ENCODE measurements around the gene C14orf119.

C14orf119 gene

GRCh38 chr14:23069413-23069806 lies 25.9 kb upstream of the C14orf119 start:
- Histone ChIP-seq H3K9ac (ENCODE audit: low read depth, low read length) (no peak overlapping the region), H3K9me3 (ENCODE audit: control insufficient read depth, insufficient read depth, low read length) (no peaks in the 10 kb centered on the region), H3K36me3 (ENCODE audit: insufficient read depth, low read length) (peaks cover 42% of the 10 kb centered on the region), H3K4me1 (ENCODE audit: insufficient read depth, low read length) (peaks cover 12% of the 10 kb centered on the region; the same call in 1 of the 2 replicates)

GRCh38 chr14:23070262-23071129 lies 24.8 kb upstream of the C14orf119 start:
- Histone ChIP-seq H3K9me3 (ENCODE audit: control insufficient read depth, insufficient read depth, low read length) (no peaks in the 10 kb centered on the region), H3K4me1 (ENCODE audit: insufficient read depth, low read length) (peaks cover 12% of the 10 kb centered on the region; the same call in 1 of the 2 replicates), H3K36me3 (ENCODE audit: insufficient read depth, low read length) (peaks cover 38% of the 10 kb centered on the region), H3K9ac (ENCODE audit: low read depth, low read length) (peak overlapping the region; percentile 96)

GRCh38 chr14:23071244-23071920 lies 23.9 kb upstream of the C14orf119 start:
- Histone ChIP-seq H3K4me1 (ENCODE audit: insufficient read depth, low read length) (peaks cover 17% of the 10 kb centered on the region), H3K9ac (ENCODE audit: low read depth, low read length) (peak overlapping the region; percentile 96), H3K9me3 (ENCODE audit: control insufficient read depth, insufficient read depth, low read length) (no peaks in the 10 kb centered on the region), H3K36me3 (ENCODE audit: insufficient read depth, low read length) (peaks cover 41% of the 10 kb centered on the region)

- Histone ChIP-seq H3K9ac (ENCODE audit: low read depth, low read length) (peak overlapping the region; percentile 96; the same call in 1 of the 2 replicates), H3K36me3 (ENCODE audit: insufficient read depth, low read length) (peaks cover 40% of the 10 kb centered on the region), H3K9me3 (ENCODE audit: control insufficient read depth, insufficient read depth, low read length) (no peaks in the 10 kb centered on the region), H3K4me1 (ENCODE audit: insufficient read depth, low read length) (peaks cover 20% of the 10 kb centered on the region)
Measured at GRCh38 chr14:23071921-23072539, 23.3 kb upstream of the C14orf119 start.

GRCh38 chr14:23074906-23075305 lies 20.4 kb upstream of the C14orf119 start:
- peaks cover 20% of the 10 kb centered on the region for H3K4me1 ChIP-seq (ENCODE audit: insufficient read depth, low read length)
- peaks cover 38% of the 10 kb centered on the region for H3K36me3 ChIP-seq (ENCODE audit: insufficient read depth, low read length)
- no peaks in the 10 kb centered on the region for H3K9me3 ChIP-seq (ENCODE audit: control insufficient read depth, insufficient read depth, low read length)
- H3K9ac ChIP-seq (ENCODE audit: low read depth, low read length) = no peak overlapping the region

- Histone ChIP-seq H3K4me1 (ENCODE audit: insufficient read depth, low read length) (peaks cover 13% of the 10 kb centered on the region), H3K9ac (ENCODE audit: low read depth, low read length) (no peak overlapping the region), H3K36me3 (ENCODE audit: insufficient read depth, low read length) (peaks cover 53% of the 10 kb centered on the region), H3K9me3 (ENCODE audit: control insufficient read depth, insufficient read depth, low read length) (no peaks in the 10 kb centered on the region)
Measured at GRCh38 chr14:23076785-23077408, 18.4 kb upstream of the C14orf119 start.

- no peaks in the 10 kb centered on the region for H3K9me3 ChIP-seq (ENCODE audit: control insufficient read depth, insufficient read depth, low read length)
- H3K9ac ChIP-seq (ENCODE audit: low read depth, low read length) = no peak overlapping the region
- H3K4me1 ChIP-seq (ENCODE audit: insufficient read depth, low read length) = peaks cover 8% of the 10 kb centered on the region
- H3K36me3 ChIP-seq (ENCODE audit: insufficient read depth, low read length) = peaks cover 46% of the 10 kb centered on the region
Measured at GRCh38 chr14:23077962-23078361, 17.3 kb upstream of the C14orf119 start.

GRCh38 chr14:23078692-23079116 lies 16.6 kb upstream of the C14orf119 start:
- no peak overlapping the region for H3K9ac ChIP-seq (ENCODE audit: low read depth, low read length)
- H3K9me3 ChIP-seq (ENCODE audit: control insufficient read depth, insufficient read depth, low read length) = no peaks in the 10 kb centered on the region
- peaks cover 46% of the 10 kb centered on the region for H3K36me3 ChIP-seq (ENCODE audit: insufficient read depth, low read length)
- H3K4me1 ChIP-seq (ENCODE audit: insufficient read depth, low read length) = peaks cover 8% of the 10 kb centered on the region

GRCh38 chr14:23079716-23080115 lies 15.6 kb upstream of the C14orf119 start:
- peaks cover 46% of the 10 kb centered on the region for H3K36me3 ChIP-seq (ENCODE audit: insufficient read depth, low read length)

GRCh38 chr14:23080474-23080873 lies 14.8 kb upstream of the C14orf119 start:
- Histone ChIP-seq H3K9ac (ENCODE audit: low read depth, low read length) (no peak overlapping the region), H3K9me3 (ENCODE audit: control insufficient read depth, insufficient read depth, low read length) (no peaks in the 10 kb centered on the region), H3K4me1 (ENCODE audit: insufficient read depth, low read length) (peaks cover 8% of the 10 kb centered on the region), H3K36me3 (ENCODE audit: insufficient read depth, low read length) (peaks cover 43% of the 10 kb centered on the region)

More at GRCh38 chr14:23079716-23080115, 15.6 kb upstream of the C14orf119 start:
- H3K9ac ChIP-seq (ENCODE audit: low read depth, low read length) = no peak overlapping the region
- H3K9me3 ChIP-seq (ENCODE audit: control insufficient read depth, insufficient read depth, low read length) = no peaks in the 10 kb centered on the region
- H3K4me1 ChIP-seq (ENCODE audit: insufficient read depth, low read length) = peaks cover 8% of the 10 kb centered on the region

- Histone ChIP-seq H3K9me3 (ENCODE audit: control insufficient read depth, insufficient read depth, low read length) (no peaks in the 10 kb centered on the region), H3K36me3 (ENCODE audit: insufficient read depth, low read length) (peaks cover 25% of the 10 kb centered on the region), H3K4me1 (ENCODE audit: insufficient read depth, low read length) (no peaks in the 10 kb centered on the region), H3K9ac (ENCODE audit: low read depth, low read length) (no peak overlapping the region)
Measured at GRCh38 chr14:23085458-23085857, 9.8 kb upstream of the C14orf119 start.

GRCh38 chr14:23086565-23086964 lies 8.7 kb upstream of the C14orf119 start:
- Histone ChIP-seq H3K36me3 (ENCODE audit: insufficient read depth, low read length) (peaks cover 22% of the 10 kb centered on the region), H3K9ac (ENCODE audit: low read depth, low read length) (no peak overlapping the region), H3K4me1 (ENCODE audit: insufficient read depth, low read length) (no peaks in the 10 kb centered on the region)

GRCh38 chr14:23089498-23090253 lies 5.6 kb upstream of the C14orf119 start:
- peaks cover 5% of the 10 kb centered on the region; the same call in 1 of the 2 replicates for H3K4me1 ChIP-seq (ENCODE audit: insufficient read depth, low read length)
- no peaks in the 10 kb centered on the region for H3K9me3 ChIP-seq (ENCODE audit: control insufficient read depth, insufficient read depth, low read length)
- H3K36me3 ChIP-seq (ENCODE audit: insufficient read depth, low read length) = peaks cover 24% of the 10 kb centered on the region
- no peak overlapping the region for H3K9ac ChIP-seq (ENCODE audit: low read depth, low read length)

More at GRCh38 chr14:23086565-23086964, 8.7 kb upstream of the C14orf119 start:
- no peaks in the 10 kb centered on the region for H3K9me3 ChIP-seq (ENCODE audit: control insufficient read depth, insufficient read depth, low read length)
